NCI-H146 (cell line): ENCODE results near the gene CDH13.

ENCODE experiments used
- DNase-seq: peaks from one replicate; lab custom pipeline; 2025; lab: John Stamatoyannopoulos, UW

Gene CDH13

DNA sequence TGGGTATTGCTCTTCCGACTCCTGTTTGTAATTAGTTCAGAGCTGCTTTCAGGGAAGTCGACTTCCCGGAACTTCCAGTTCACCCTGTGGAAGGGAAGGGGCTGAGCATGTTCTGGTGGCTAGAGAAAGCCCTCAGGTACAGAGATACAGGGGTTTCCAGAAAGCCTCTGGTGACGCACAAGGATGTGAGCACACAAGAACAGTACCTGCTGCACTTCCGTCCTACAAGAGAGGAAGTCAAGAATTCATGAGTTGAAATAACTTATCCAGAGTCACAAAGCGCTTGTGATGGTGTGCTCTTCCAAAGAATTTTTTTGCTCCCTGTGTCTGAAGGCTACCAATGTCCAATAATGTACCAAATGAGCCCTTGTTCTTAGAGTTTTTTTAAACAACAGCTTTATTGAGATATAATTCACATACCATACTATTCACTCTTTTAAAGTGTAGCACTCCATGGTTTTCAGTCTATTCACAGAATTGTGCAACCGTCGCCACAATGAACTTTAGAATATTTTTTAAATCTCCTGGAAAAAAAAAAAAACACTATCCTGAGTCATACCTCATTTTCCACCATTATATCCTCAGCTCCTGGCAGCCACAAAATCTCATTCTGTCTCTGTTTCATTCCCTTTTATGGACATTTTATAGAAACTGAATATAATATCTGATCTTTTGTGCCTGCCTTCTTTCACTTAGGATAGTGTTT is 327.6 kb downstream of the CDH13 start:
- no peak for DNase-seq

- DNase-seq, result no peak
Measured at GRCh38 chr16:82955741-82956348, 329.1 kb downstream of the CDH13 start.

DNA sequence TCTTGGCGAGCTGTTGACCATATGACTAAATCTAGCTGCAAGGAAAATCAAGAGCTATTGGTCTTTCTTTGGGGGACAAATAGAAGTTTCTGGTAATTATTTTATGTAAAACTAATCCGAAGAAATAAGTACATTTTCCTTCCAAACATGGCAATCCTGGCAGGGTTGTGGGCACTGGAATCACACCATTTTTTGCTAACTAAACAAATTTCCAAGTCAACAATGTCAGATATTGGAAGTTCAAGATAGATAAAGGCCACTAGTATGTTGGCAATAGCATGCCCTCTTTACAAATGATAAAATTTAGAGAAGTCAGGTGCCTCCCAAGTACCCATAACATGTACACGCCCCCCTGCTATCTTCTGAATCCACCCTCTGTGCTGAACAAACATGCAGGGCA is 330.4 kb downstream of the CDH13 start:
- no peak for DNase-seq

DNA sequence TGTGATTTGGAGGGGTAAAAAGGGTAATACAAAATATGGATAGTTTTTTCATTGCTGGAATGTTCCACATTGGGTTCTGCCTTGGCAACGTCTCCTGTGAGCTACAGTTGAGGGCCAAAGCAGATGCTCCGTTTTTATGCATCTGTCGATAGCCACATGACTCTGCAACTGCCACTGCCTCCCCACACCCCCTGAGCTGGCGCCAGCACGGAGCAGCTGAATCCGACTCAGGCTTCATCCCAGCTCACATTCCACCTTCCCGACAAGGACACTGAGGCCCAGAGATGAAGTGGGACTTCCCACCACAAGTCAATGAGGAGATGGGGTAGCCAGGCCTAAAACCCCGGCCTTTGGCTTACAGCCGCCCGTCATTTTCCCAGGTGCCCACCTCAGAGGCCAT is 334.1 kb downstream of the CDH13 start:
- no peak for DNase-seq

- no peak for DNase-seq
Measured at GRCh38 chr16:82963653-82964052, 336.9 kb downstream of the CDH13 start.

- DNase-seq, result no peak
Measured at GRCh38 chr16:82965808-82966207, 339.0 kb downstream of the CDH13 start.

- no peak for DNase-seq
Measured at GRCh38 chr16:82967424-82967823, 340.7 kb downstream of the CDH13 start.

DNA sequence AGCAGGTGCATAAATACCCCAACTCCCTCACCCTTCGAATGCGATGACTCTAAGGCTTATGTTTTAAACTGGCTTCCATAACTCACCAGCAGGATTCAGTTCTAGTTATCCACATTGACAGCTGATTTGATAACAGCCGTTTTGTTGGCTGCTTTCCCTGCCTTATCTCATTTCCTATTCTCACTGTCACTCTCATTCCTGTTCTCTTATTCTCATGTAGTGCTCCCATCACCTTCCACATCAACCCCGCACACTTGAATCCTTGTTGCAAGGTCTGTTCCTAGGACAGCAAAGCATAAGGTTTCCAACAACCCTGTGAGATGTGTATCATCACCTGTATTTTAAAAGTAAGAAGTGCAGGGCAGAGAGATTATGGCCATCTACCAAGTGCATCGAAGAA is 344.4 kb downstream of the CDH13 start:
- no peak for DNase-seq

DNA sequence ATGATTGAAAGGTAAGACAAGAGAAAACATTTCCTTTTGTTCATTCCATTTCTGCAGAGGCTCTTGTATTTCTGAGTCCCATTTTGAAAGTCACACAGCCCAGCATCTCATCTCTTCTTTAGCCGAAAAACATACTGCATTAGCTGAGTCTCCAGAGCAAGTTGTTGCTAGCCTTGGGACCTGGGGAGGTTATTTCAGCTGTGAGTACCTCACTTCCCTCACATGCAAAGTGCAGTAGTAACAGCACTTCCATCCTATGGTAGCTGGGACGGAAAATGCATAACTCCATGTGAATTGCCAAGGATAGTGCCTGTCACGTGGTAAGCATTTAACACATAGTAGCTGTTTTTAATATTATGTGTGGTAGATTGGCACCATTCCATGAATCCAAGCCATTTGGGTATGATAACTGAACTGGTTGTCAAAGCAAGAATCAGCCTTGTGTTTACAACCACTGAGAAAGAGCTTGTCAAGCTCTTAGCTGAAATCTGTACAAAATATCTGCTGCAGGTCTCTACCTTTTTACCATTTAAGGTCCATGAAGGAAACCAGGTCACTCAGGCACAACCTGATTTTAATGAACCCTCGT is 345.7 kb downstream of the CDH13 start:
- DNase-seq, result no peak

DNA sequence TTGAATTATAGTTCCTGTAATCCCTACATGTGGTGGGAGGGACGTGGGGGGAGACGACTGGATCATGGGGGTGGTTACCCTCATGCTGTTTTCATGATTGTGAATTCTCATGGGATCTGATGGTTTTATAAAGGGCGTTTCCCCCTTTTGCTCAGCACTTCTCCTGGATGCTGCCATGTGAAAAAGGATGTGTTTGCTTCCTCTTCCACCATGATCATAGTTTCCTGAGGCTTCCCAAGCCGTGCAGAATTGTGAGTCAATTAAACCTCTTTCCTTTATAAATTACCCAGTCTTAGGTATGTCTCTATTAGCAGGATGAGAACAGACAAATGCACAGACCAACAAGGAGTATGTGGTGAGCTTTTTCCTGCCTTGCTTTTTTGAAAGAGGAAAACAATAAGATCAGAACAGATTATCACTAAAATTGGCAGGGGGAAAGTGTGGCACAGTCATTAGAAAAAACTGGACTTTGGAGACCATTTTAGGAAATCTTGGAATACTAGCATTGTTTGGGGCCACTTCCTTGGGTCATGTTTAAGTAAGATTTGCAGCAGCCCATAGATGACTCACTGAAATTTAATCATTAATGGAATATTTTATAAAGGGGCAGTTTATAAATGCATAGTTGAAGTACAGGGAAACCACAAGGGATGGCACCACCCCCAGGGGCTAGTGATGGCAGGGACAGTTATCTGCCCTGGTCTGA is 352.8 kb downstream of the CDH13 start:
- DNase-seq, result no peak

GRCh38 chr16:82980810-82981209 is 354.0 kb downstream of the CDH13 start:
- DNase-seq, result no peak

DNA sequence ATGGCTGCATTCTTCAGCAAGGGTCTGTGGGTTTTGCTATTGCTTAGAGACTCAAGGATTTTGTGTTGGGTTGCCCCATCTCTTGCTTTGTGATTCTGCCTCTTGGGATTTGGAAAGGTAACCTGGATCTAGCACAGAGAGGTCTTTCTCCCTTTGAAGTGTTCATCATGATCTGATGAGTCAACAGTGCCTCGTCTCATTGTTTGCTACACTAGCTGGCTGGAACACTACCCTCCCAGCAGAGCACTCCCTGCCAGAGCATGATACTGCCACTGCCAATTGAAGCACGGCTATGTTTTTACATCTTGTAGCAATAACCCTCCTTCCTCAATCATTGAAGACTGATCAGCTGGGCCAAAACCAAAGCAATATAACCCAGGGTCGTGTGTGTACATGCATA is 361.0 kb downstream of the CDH13 start:
- DNase-seq, result no peak

DNA sequence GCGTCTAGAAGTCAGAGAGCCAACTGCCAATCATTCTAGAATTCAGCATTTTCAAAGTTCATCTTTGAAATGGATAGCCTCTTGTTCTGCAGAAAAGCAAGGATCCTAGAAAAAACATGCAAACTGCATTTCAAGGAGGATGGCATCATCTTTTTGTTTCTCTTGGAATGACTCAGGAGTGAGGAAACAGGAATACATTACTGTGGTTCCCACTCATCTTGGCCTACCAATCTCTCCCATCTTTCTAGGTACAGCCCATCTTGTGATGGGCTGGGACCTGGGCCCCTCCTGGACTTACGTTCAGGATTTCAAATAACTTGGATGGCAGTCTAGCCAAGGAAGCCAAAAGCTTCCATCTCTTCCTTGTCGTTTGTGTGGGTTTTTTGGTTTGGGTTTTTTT is 363.4 kb downstream of the CDH13 start:
- no peak for DNase-seq

GRCh38 chr16:82991410-82991809 is 364.6 kb downstream of the CDH13 start:
- DNase-seq, result no peak

GRCh38 chr16:82991966-82992675 is 365.4 kb downstream of the CDH13 start:
- DNase-seq, result no peak

DNA sequence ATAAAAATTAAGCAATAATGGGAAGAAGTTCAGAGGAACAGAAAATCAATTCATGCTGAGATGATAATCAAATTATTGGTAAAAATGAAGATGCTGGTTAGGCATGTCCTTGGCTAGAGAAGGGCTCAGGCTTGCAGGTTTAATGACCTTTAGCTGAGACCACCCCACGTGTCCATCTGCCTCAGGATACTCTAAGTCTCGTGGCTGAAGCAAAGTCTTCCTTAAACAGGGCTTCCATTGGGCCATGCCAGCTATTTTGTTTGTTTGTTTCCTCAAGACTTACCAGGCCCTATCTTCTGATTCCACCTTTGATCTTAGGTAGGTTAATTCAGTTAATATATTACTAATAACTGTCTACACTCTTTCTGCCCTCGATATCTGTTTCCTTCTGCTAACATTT is 366.0 kb downstream of the CDH13 start:
- no peak for DNase-seq

DNA sequence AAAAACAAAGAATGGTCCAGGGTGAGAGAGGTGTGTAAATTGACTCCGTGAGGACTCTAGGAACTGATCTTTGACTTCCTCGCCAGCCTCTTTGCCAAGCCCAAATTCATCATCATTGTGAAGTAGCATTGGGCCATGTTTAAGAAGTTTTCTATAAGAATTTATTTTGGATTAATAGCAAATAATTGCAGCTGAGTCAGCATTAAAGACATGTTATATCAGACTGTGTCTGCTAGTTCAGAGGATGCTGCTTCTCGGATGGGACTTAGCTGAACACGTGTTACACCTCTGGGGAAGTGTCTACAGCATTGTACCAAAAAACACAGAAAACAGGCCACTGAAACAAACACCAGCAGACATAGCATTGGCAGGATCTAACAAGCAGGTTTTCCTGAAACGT is 366.6 kb downstream of the CDH13 start:
- DNase-seq, result no peak

DNA sequence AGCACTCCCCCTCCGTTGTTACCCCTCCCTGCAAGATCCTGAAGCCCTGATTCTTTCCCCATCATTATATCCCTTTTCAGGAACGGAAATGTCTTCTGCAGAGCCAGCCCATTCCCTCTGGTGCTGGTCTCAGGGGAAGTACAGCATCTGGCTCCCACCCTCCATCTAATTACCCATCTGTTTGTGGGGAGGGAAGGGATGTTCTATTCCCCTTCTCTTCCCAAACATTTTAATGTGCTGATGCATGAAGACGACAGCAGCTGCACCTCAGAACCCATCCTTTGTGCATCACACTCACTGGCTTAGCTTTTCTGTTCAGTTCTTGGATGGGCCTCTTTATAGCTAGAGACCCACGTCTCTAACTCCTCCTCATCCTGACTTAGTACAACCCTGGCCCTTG is 367.2 kb downstream of the CDH13 start:
- DNase-seq, result no peak

DNA sequence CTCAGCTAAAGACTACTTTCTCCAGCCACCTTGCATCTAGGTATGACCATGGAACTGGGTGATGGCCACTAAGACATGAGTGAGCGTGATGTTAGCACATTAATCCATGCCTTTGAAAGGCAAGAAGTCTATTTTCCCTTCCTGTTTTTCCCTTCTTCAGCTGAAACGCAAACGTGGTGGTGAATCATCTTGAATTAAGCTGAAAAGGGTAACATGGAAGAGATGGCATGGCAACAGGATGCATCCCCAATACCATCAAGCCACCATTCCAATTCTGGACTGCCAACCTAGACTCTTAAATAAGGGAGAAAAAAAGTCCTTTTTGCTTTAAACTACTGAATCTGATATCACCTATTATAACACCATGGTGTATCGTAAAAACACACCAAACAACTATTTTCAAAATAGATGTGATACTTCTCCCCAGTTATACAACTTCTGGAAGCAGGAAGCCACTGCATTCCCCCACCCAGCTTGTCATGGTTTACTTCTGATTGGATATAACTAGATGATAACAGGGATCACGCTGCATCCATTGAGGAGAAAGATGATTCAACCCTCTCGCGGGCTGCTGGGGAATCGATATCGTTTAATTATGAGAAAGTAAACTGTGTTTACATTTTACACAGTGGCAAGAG is 368.6 kb downstream of the CDH13 start:
- no peak for DNase-seq

GRCh38 chr16:82995924-82996441 is 369.2 kb downstream of the CDH13 start:
- no peak for DNase-seq

DNA sequence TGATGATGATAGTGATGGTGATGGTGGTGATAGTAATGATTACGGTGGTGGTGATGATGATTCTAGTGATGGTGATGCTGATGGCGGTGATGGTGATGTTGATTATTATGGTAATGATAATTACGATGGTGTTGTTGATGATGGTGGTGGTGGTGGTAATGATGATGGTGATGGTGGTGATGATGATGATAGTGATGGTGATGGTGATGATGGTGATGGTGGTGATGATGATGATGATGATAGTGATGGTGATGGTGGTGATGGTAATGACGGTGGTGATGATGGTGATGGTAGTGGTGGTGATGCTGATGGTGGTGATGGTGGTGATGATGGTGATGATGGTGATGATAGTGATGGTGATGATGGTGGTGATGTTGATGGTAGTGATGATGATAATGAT is 370.0 kb downstream of the CDH13 start:
- DNase-seq, result no peak

DNA sequence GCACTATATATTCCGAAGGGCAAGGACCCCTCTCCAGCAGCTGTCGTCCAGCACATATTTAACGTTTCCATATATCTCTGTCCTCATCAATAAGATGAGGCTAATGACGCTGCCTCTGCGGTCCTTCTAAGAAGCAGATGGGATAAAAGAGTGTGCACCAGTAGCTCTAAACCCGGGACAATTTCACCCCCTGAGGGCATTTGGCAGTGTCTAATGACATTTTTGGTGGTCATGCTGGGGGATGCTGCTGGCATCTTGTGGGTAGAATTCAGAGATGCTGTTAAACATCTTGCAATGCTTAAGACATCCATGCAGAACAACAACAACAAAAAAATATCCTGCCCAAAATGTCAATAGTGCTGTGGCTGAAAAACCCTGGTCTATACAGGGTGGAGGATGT is 372.9 kb downstream of the CDH13 start:
- DNase-seq, result no peak
